T-helper 2 cell treated with Interferon-gamma antibody and Interleukin-4, amounts not matched to agents 5 μg/mL and 100 μg/mL, for 36 hours (primary cell): ENCODE measurements around the gene IL18RAP.
A peak's percentile ranks its signal among the peaks of the same experiment; 100 is the strongest.

Experiments
- DNase-seq: peaks from one replicate; pipeline ENCODE4 v3.0.0; 2021; ENCODE audit warnings: low spot score
- H3K27ac Mint-ChIP-seq: one replicate; pipeline ENCODE4 v1.8.0; 2021; ENCODE audit warnings: mild to moderate bottlenecking, mixed read lengths
- H3K27me3 Mint-ChIP-seq: one replicate; pipeline ENCODE4 v1.8.0; 2021; ENCODE audit warnings: low read depth, mixed read lengths
- H3K36me3 Mint-ChIP-seq: one replicate; pipeline ENCODE4 v1.8.0; 2021; ENCODE audit warnings: low read depth, mixed read lengths
- H3K4me1 Mint-ChIP-seq: one replicate; pipeline ENCODE4 v1.8.0; 2021; ENCODE audit warnings: low read depth, mixed read lengths
- H3K4me3 Mint-ChIP-seq: one replicate; pipeline ENCODE4 v1.8.0; 2022; ENCODE audit warnings: mild to moderate bottlenecking, moderate library complexity, mixed read lengths
- H3K9me3 Mint-ChIP-seq: one replicate; pipeline ENCODE4 v1.8.0; 2021; ENCODE audit warnings: mixed read lengths

IL18RAP gene

GRCh38 chr2:102401865-102402264 lies 21.1 kb upstream of the IL18RAP start:
- H3K4me1 Mint-ChIP-seq, result peaks cover 22% of the 10 kb centered on the region
- no peaks in the 10 kb centered on the region for H3K27me3 Mint-ChIP-seq
- no peak for DNase-seq
- H3K4me3 Mint-ChIP-seq, result no peak overlapping the region
- H3K9me3 Mint-ChIP-seq, result no peaks in the 10 kb centered on the region
- H3K36me3 Mint-ChIP-seq, result no peaks in the 10 kb centered on the region
- no peak overlapping the region for H3K27ac Mint-ChIP-seq

GRCh38 chr2:102410952-102411351 lies 12.0 kb upstream of the IL18RAP start:
- peaks cover 40% of the 10 kb centered on the region for H3K9me3 Mint-ChIP-seq
- H3K36me3 Mint-ChIP-seq, result peaks cover 14% of the 10 kb centered on the region
- no peak overlapping the region for H3K4me3 Mint-ChIP-seq
- no peaks in the 10 kb centered on the region for H3K4me1 Mint-ChIP-seq
- no peak for DNase-seq
- H3K27me3 Mint-ChIP-seq, result no peaks in the 10 kb centered on the region
- no peak overlapping the region for H3K27ac Mint-ChIP-seq

- no peaks in the 10 kb centered on the region for H3K27me3 Mint-ChIP-seq
- no peak overlapping the region for H3K4me3 Mint-ChIP-seq
- H3K9me3 Mint-ChIP-seq, result peaks cover 46% of the 10 kb centered on the region
- peaks cover 20% of the 10 kb centered on the region for H3K36me3 Mint-ChIP-seq
- H3K27ac Mint-ChIP-seq, result no peak overlapping the region
- DNase-seq, result no peak
- peaks cover 8% of the 10 kb centered on the region for H3K4me1 Mint-ChIP-seq
Observed at GRCh38 chr2:102412199-102412598, 10.8 kb upstream of the IL18RAP start.

- peaks cover 30% of the 10 kb centered on the region for H3K9me3 Mint-ChIP-seq
- H3K27ac Mint-ChIP-seq, result peak overlapping the region; percentile 90
- no peak for DNase-seq
- H3K27me3 Mint-ChIP-seq, result peaks cover 12% of the 10 kb centered on the region
- H3K36me3 Mint-ChIP-seq, result peaks cover 28% of the 10 kb centered on the region
- H3K4me1 Mint-ChIP-seq, result peaks cover 53% of the 10 kb centered on the region
- peak overlapping the region; percentile 86 for H3K4me3 Mint-ChIP-seq
Observed at GRCh38 chr2:102417946-102418345, 5.0 kb upstream of the IL18RAP start.

GRCh38 chr2:102418421-102418961 lies 4.5 kb upstream of the IL18RAP start:
- Mint-ChIP-seq H3K9me3 (peaks cover 27% of the 10 kb centered on the region), H3K4me1 (peaks cover 58% of the 10 kb centered on the region), H3K27me3 (peaks cover 12% of the 10 kb centered on the region), H3K27ac (peak overlapping the region; percentile 76), H3K4me3 (peak overlapping the region; percentile 77), H3K36me3 (peaks cover 33% of the 10 kb centered on the region)
- no peak for DNase-seq

- peaks cover 17% of the 10 kb centered on the region for H3K9me3 Mint-ChIP-seq
- H3K4me1 Mint-ChIP-seq, result peaks cover 74% of the 10 kb centered on the region
- peaks cover 12% of the 10 kb centered on the region for H3K27me3 Mint-ChIP-seq
- peaks cover 38% of the 10 kb centered on the region for H3K36me3 Mint-ChIP-seq
- no peak overlapping the region for H3K27ac Mint-ChIP-seq
- no peak for DNase-seq
- H3K4me3 Mint-ChIP-seq, result peak overlapping the region; percentile 44
Observed at GRCh38 chr2:102420290-102420689, 2.7 kb upstream of the IL18RAP start.

GRCh38 chr2:102421890-102422759 lies 835 bp upstream of the IL18RAP start:
- no peak overlapping the region for H3K27ac Mint-ChIP-seq
- peaks cover 34% of the 10 kb centered on the region for H3K36me3 Mint-ChIP-seq
- H3K4me1 Mint-ChIP-seq, result peaks cover 73% of the 10 kb centered on the region
- peaks cover 5% of the 10 kb centered on the region for H3K9me3 Mint-ChIP-seq
- no peak for DNase-seq
- peak overlapping the region; percentile 6 for H3K4me3 Mint-ChIP-seq
- peaks cover 12% of the 10 kb centered on the region for H3K27me3 Mint-ChIP-seq

- Mint-ChIP-seq H3K4me3 (peak overlapping the region; percentile 36), H3K27ac (no peak overlapping the region), H3K27me3 (peaks cover 12% of the 10 kb centered on the region), H3K36me3 (peaks cover 28% of the 10 kb centered on the region), H3K9me3 (no peaks in the 10 kb centered on the region), H3K4me1 (peaks cover 64% of the 10 kb centered on the region)
- DNase-seq, result no peak
Observed at GRCh38 chr2:102423368-102423767, 408 bp downstream of the IL18RAP start.

GRCh38 chr2:102424754-102425153 lies 1.8 kb downstream of the IL18RAP start:
- DNase-seq, result no peak
- no peak overlapping the region for H3K27ac Mint-ChIP-seq
- peaks cover 12% of the 10 kb centered on the region for H3K27me3 Mint-ChIP-seq
- peaks cover 35% of the 10 kb centered on the region for H3K36me3 Mint-ChIP-seq
- H3K9me3 Mint-ChIP-seq, result no peaks in the 10 kb centered on the region
- H3K4me1 Mint-ChIP-seq, result peaks cover 62% of the 10 kb centered on the region
- H3K4me3 Mint-ChIP-seq, result no peak overlapping the region

- Mint-ChIP-seq H3K9me3 (peaks cover 6% of the 10 kb centered on the region), H3K27me3 (peaks cover 11% of the 10 kb centered on the region), H3K27ac (no peak overlapping the region), H3K4me3 (no peak overlapping the region), H3K4me1 (peaks cover 58% of the 10 kb centered on the region), H3K36me3 (peaks cover 36% of the 10 kb centered on the region)
- DNase-seq, result no peak
Observed at GRCh38 chr2:102425441-102426132, 2.6 kb downstream of the IL18RAP start.

GRCh38 chr2:102427249-102427648 lies 4.3 kb downstream of the IL18RAP start:
- H3K27me3 Mint-ChIP-seq, result no peaks in the 10 kb centered on the region
- peaks cover 7% of the 10 kb centered on the region for H3K9me3 Mint-ChIP-seq
- H3K4me3 Mint-ChIP-seq, result no peak overlapping the region
- peaks cover 31% of the 10 kb centered on the region for H3K36me3 Mint-ChIP-seq
- no peak overlapping the region for H3K27ac Mint-ChIP-seq
- DNase-seq, result no peak
- H3K4me1 Mint-ChIP-seq, result peaks cover 46% of the 10 kb centered on the region

- Mint-ChIP-seq H3K27me3 (no peaks in the 10 kb centered on the region), H3K36me3 (peaks cover 28% of the 10 kb centered on the region), H3K4me3 (no peak overlapping the region), H3K9me3 (peaks cover 7% of the 10 kb centered on the region), H3K4me1 (peaks cover 38% of the 10 kb centered on the region), H3K27ac (no peak overlapping the region)
- no peak for DNase-seq
Observed at GRCh38 chr2:102428573-102428972, 5.6 kb downstream of the IL18RAP start.

- Mint-ChIP-seq H3K4me1 (peaks cover 42% of the 10 kb centered on the region), H3K27me3 (no peaks in the 10 kb centered on the region), H3K4me3 (no peak overlapping the region), H3K27ac (no peak overlapping the region), H3K36me3 (peaks cover 19% of the 10 kb centered on the region), H3K9me3 (peaks cover 7% of the 10 kb centered on the region)
- no peak for DNase-seq
Observed at GRCh38 chr2:102432386-102432785, 9.4 kb downstream of the IL18RAP start.
